ENCODE results near the gene OSBPL6. TPM values are rescaled to one million over a fixed set of nuclear protein-coding genes. Genes with fewer than 3 reads are reported as not detected.

The OSBPL6 gene
- total and polyA plus RNA-seq, 9 of the 15 experiments (the other 6 are each of a cell fraction or from before 2014, with no cell fraction given), result 3.4 to 12.7 (median 9.3) TPM

GRCh38 chr2:178413472-178414265 lies 219.4 kb downstream of the OSBPL6 start:
- Histone ChIP-seq H3K9me3 (replicated peaks; ENCODE audit: control insufficient read depth, insufficient read depth, low read depth, low read length) (no peaks in the 10 kb centered on the region), H3K79me2 (ENCODE audit: control insufficient read depth, insufficient read depth, low read length) (no peaks in the 10 kb centered on the region), H3K4me2 (ENCODE audit: insufficient read depth, low read length) (peak overlapping the region; percentile 70), H3K27ac (ENCODE audit: extremely low read depth, low read depth, low read length) (peak overlapping the region; percentile 78), H3K4me3 (peak overlapping the region; percentile 46), H3K4me1 (replicated peaks in 1 of 2; ENCODE audit: control insufficient read depth in 2 of 2, insufficient read depth in 2 of 2, low read length in 2 of 2) (peaks cover 8 to 11% of the 10 kb centered on the region in 2 experiments; a peak in 4 of 5 replicates), H3K9ac (ENCODE audit: insufficient read depth in 1 of 2, low read depth in 2 of 2, low read length in 2 of 2) (peak overlapping the region; percentile 85 to 94), H2AFZ (ENCODE audit: low read depth, low read length) (peak overlapping the region; percentile 92), H3K36me3 (ENCODE audit: control insufficient read depth, insufficient read depth, low read length) (no peaks in the 10 kb centered on the region), H3K27me3 (ENCODE audit: control insufficient read depth in 2 of 2, insufficient read depth in 2 of 2, low read length in 2 of 2) (no peaks in the 10 kb centered on the region), H3K9me1 (ENCODE audit: control insufficient read depth, insufficient read depth, low read length) (no peaks in the 10 kb centered on the region), H4K20me1 (replicated peaks; ENCODE audit: control insufficient read depth, insufficient read depth, low read length) (no peaks in the 10 kb centered on the region)
- POLR2A ChIA-PET, result interaction anchor here (0.5 to 3.7 kb wide), 15 partner anchors 10 to 355 kb away, joined by 3 to 41 read pairs (median 5); partner anchors contain the start of genes PJVK, PRKRA and RBM45
- DNase-seq (ENCODE audit: extremely low read depth in 1 of 4, low spot score in 3 of 4), result peak; percentile 71 to 87 (median 74)
- CTCF ChIA-PET (ENCODE audit: low intra/inter-chr PET ratio), result interaction anchor here (0.6 to 2.4 kb wide), 5 partner anchors 17 to 302 kb away, joined by 3 to 17 read pairs (median 8); partner anchors contain the start of gene RBM45
- peak; percentile 70 for FAIRE-seq
- intact Hi-C loops (cut with micrococcal nuclease) (loop anchor here (1.0 to 5.0 kb wide), 8 partner anchors 11 to 301 kb away; partner anchors contain the start of genes FKBP7, PJVK, PRKRA and RBM45), in situ Hi-C loops (cut with MboI) (no loop called here)
- BruUV-seq (replicated peaks), result no TSS peak
- WGBS (ENCODE audit: insufficient coverage, low coverage, missing lambda C conversion rate), result 1% methylated on average over 45 of the region's 45 CpGs
- peak; percentile 90 for ATAC-seq
- TF ChIP-seq POLR2B (IDR thresholded peaks at IDR 0.05; ENCODE audit: low read depth, partially characterized antibody) (peak; percentile 63), PHB2 (IDR thresholded peaks at IDR 0.05; ENCODE audit: low read depth) (no peak), TAF7 (tag; IDR thresholded peaks at IDR 0.05) (no peak), YBX1 (IDR thresholded peaks at IDR 0.05) (no peak), ZNF507 (tag; conservative IDR thresholded peaks at IDR 0.05) (no peak), KDM1A (IDR thresholded peaks at IDR 0.05) (no peak), TAF9B (IDR thresholded peaks at IDR 0.05; ENCODE audit: partially characterized antibody) (peak; percentile 64), ZNF589 (CRISPR knock-in tag; IDR thresholded peaks at IDR 0.05; ENCODE audit: low read depth) (no peak), PBX2 (CRISPR knock-in tag; IDR thresholded peaks at IDR 0.05; ENCODE audit: low read depth) (no peak), PBX2 (tag; conservative IDR thresholded peaks at IDR 0.05; ENCODE audit: low read depth) (no peak), MCM3 (IDR thresholded peaks at IDR 0.05) (no peak), SMARCC2 (IDR thresholded peaks at IDR 0.05; ENCODE audit: low read depth) (no peak), ZFP1 (CRISPR knock-in tag; IDR thresholded peaks at IDR 0.05) (no peak), ARID3A (IDR thresholded peaks at IDR 0.05; ENCODE audit: borderline replicate concordance, low read depth, low read length) (no peak), TCF7L2 (IDR thresholded peaks at IDR 0.05; ENCODE audit: low read depth, low read length) (no peak), DDX20 (tag; IDR thresholded peaks at IDR 0.05; ENCODE audit: low read depth) (no peak), TCF15 (CRISPR knock-in tag; IDR thresholded peaks at IDR 0.05) (no peak)
